Measurements from ENCODE around the gene PDF. TPM values are rescaled to one million over a fixed set of nuclear protein-coding genes. Genes with fewer than 3 reads are reported as not detected.

Gene PDF
- total RNA-seq, 1 donor from 2014 or later = 34.2 TPM

DNA sequence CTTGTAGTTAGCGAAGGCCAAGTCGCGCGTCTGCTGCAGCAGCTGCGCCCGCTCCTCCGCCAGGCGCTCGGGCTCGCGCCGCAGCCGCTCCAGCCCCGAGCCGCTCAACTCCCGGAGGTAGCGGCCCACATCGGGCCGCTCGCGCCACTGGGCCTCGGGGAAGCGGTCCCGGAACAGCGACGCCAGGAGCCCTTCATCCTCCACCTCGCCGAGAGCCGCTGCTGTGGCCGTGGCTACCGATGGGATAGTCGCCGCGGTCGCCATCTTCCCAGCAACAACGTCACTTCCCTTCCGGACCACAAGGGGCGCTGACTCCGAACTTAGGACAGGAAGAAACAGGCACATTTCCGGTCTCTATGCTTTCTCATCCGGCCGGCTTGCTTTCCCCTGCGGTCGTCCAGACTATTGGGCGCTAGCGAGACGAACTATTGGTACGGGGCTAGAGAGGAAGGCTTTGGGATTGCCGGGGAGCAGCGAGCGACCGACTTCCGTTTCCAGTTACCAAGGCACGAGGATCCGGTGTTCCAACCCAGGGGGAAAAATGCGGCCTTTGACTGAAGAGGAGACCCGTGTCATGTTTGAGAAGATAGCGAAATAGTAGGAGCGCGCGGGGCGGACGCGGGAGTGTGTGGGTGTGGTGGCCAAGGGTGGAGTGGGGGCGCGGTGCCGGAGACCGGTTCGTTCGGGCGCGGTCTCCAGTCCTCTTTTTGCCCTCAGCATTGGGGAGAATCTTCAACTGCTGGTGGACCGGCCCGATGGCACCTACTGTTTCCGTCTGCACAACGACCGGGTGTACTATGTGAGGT is 9.1 kb upstream of the PDF start, which contains the start of the genes COG8 and NIP7:
Gene COG8, minus strand, starts transcription at position 276 of the 806 bp plus-strand sequence. Its CDS starts 12 bp downstream, at position 264.
Gene NIP7, plus strand, starts transcription at position 484 of the 806 bp plus-strand sequence. Its CDS starts 58 bp downstream, at position 542.
- DNase-seq (ENCODE audit: low read depth) = peak; percentile 99

DNA sequence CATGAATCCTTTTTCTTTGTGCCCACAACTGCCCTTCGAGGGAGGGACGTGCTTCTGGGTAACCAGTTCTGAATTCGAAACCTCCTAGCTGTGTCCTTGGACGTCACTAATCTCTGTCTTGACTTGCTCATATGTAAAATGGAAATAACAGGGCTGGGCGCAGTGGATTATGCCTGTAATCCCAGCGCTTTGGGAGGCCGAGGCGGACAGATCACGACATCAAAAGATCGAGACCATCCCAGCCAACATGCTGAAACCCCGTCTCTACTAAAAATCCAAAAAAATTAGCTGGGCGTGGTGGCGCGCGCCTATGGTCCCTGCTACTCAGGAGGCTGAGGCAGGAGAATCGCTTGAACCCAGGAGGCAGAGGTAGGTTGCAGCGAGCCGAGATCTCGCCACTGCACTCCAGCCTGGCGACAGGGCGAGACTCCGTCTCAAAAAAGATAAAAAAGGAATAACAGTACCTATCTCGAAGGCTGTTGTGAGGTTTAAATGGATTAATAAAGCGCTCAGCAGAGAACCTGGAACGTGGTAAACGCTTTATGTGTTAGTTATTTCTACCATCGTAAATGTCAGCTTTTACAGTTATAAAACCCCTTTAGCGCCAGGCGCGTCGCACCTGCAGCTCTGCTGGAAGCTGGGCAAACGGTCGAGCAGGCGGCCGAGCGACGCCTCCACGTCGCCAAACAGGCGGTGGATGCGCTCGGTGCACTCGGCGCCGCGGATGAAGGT is 8.3 kb upstream of the PDF start:
- no peak for DNase-seq (ENCODE audit: low read depth)

DNA sequence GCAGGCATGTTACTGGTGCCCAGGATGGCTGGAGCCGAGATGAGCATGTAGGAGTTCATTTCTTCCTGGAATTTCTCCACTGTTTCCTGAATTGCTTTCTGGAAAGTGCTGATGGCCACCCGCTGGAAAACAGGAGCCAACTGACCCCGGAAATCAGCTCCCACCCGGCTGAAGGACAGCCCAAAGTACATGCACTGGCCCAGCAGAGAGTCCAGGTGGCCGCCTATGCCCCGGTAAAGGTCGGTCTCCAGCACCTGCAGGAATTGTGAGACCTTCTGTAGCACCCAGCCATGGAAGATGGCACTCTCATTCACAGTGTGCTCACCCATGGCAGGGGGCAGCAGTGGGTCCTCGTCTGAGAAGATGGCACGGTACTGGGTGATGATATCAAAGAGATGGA is 4.3 kb upstream of the PDF start:
- no peak for DNase-seq (ENCODE audit: low read depth)

- DNase-seq (ENCODE audit: low read depth) = peak; percentile 50
These were observed 761 bp downstream of the PDF start for GRCh38 chr16:69329369-69330285.

DNA sequence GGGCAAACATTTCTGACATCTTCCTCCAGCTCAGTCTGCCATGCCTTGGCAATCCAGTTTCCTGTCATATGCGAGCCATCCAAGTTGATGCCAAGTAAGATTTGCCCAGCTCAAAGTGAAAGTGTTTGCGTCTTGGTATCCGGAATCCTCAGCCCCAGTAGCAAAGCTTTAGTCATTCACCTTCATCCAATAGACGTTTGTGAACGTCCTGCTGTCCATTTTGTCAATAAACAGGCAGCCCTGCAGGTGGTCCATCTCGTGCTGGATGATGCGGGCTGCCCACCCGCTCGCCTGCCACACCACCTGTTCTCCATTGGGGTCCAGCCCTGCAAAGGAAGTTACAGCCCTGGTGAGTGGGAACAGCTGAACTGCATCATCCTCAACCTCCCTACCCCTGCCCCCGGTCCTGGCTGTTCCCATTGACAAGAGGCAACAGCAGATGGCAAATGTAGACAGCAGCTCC is 1.5 kb downstream of the PDF start:
- peak; percentile 85 for DNase-seq (ENCODE audit: low read depth)

GRCh38 chr16:69327585-69328310 is 2.6 kb downstream of the PDF start:
- DNase-seq (ENCODE audit: low read depth) = no peak

GRCh38 chr16:69326172-69326873 is 4.1 kb downstream of the PDF start:
- peak; percentile 81 for DNase-seq (ENCODE audit: low read depth)

- DNase-seq (ENCODE audit: low read depth) = no peak
These were observed 4.6 kb downstream of the PDF start for GRCh38 chr16:69325784-69326171.

- no peak for DNase-seq (ENCODE audit: low read depth)
These were observed 5.7 kb downstream of the PDF start for GRCh38 chr16:69324585-69325253.

- DNase-seq (ENCODE audit: low read depth) = peak; percentile 60
These were observed 6.3 kb downstream of the PDF start for GRCh38 chr16:69324013-69324531.

DNA sequence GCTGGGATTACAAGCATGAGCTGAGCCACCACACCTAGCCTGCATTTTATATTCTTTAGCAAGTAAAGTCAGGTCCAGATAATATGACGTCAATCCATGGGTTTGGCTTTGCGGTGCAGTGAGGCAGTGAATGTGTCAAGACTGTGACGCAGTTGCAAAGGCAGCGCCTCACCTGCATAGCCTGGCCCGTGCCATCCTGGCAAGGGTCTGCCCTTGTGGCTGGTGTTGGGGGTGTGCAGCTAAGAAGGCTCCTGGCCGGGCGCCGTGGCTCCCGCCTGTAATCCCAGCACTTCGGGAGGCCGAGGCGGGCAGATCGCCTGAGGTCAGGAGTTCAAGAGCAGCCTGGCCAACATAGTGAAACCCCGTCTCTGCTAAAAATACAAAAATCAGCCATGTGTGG is 7.0 kb downstream of the PDF start:
- no peak for DNase-seq (ENCODE audit: low read depth)

GRCh38 chr16:69322343-69322742 is 8.0 kb downstream of the PDF start:
- DNase-seq (ENCODE audit: low read depth) = no peak

- no peak for DNase-seq (ENCODE audit: low read depth)
These were observed 9.3 kb downstream of the PDF start for GRCh38 chr16:69321080-69321479.

DNA sequence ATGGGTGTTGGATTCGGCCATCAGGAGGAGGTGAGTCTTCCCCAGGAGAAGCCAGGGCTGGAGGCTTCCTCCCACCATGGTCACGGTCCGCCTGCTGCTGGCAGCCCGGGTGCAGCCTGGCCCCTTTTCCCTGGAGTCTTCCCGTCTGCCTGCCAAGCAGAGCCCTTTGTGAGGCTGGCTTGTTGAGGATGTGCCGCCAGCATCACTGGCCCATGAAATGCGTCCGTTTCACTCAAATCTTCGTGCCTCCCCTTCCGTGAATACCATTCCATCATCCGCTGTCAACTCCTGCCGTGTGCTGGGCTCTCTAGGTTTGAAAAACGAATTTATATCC is 9.7 kb downstream of the PDF start:
- no peak for DNase-seq (ENCODE audit: low read depth)

DNA sequence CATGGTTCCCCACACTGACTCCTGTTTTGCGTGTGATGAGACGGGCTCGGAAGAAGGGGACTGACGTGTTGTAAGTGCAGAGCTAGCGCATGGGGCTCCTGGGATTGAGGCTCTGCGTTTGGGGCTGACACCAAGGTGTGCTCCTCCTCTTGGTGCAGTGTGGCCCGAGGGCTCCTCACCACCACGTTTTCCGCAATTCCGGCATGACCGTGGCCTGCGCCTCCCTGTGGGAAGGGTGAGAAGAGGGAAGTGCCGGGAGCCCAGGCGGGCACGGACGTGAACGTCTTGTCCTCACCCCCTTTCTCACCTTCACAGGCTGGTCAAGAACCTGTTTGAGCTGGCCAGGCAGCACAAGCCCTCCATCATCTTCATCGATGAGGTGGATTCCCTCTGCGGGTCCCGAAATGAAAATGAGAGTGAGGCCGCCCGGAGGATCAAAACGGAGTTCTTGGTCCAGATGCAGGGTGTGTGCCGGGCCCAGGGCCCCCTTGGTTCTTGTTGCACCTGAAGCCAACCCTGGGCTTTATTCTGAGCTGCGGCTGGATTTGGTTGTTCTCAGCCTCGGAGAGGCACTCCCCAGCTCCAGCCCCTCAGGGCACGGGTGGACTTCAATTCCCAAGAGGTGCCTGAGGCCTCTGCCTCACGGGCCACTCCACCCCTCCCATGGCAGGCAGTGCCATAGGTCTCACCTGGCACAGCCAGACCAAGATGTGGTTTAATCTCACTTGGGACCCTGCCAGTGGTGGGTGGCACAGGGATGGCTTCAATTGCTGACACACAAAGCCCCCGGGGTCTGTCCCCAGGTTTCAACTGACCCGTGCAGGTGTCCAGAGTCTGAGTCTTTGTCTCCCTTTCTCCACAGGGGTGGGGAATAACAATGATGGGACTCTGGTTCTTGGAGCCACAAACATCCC is 10.3 kb downstream of the PDF start:
- DNase-seq (ENCODE audit: low read depth) = no peak

DNA sequence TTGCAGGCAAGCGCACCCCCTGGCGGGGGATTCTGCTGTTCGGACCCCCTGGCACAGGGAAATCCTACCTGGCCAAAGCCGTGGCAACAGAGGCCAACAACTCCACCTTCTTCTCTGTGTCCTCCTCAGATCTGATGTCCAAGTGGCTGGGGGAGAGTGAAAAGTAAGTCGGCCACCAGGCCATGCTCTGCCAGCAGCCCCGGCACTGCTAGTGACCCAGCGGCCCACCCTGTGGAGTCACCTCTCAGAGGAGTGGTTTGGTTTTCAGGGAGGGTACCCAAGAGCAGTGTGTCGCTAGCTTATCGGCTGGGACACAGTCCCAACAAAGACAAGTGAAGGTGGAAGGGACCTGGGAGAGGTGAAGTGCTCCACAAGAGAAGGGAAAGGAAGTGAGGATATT is 11.0 kb downstream of the PDF start:
- DNase-seq (ENCODE audit: low read depth) = no peak

DNA sequence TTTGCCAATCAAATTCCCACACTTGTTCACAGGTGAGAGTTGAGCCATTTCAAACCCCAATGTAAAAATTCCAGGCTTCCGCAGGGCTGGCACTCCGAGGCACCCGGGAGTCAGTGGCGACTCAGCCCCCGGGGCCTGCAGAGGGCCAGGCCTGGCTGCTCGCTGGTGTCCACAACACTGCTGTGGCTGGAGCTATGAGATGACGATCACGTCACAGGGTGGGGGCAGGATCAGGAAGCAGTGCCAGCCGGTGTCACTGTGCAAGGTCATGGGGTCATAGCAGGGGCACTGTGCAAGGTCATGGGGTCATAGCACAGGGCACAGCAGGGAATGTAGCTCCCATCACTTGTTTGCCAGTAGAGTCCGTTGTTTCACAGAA is 11.5 kb downstream of the PDF start:
- DNase-seq (ENCODE audit: low read depth) = no peak

Measured in myocyte (in vitro differentiated cells).